Esophagus squamous epithelium (tissue), 4 donors: ENCODE results near the gene ANXA10.

ENCODE experiments used
- CTCF ChIP-seq, 6 experiments: fragments of 450-650 bp in 4 of 6; fragments of 200-600 bp in 2 of 6; sonication (generic) in 2 of 6; IDR thresholded peaks; one replicate each; pipeline ENCODE4 v1.5.1; 2016 to 2019; ENCODE audit warnings: antibody characterized with exemption in 6 of 6, mild to moderate bottlenecking in 4 of 6, moderate library complexity in 4 of 6
- POLR2A ChIP-seq, 4 donors: fragments of 450-650 bp; IDR thresholded peaks; one replicate each; pipeline ENCODE4 v1.6.1; 2017; ENCODE audit warnings: antibody characterized with exemption in 4 of 4, mild to moderate bottlenecking in 4 of 4, moderate library complexity in 3 of 4

- no peak for TF ChIP-seq CTCF (IDR thresholded peaks at IDR 0.05)
- TF ChIP-seq POLR2A (IDR thresholded peaks at IDR 0.05), result no peak
Measured at GRCh38 chr4:168045354-168045753, 47.0 kb upstream of the ANXA10 start.
